OCI-LY7 (cell line): ENCODE data around the gene GMPPA. TPM values are rescaled to one million over a fixed set of nuclear protein-coding genes. Genes with fewer than 3 reads are reported as not detected.

Experiments used
- BruUV-seq: library from RNA; stranded (reverse); fragments of 400-500 nt; replicated peaks from 2 replicates; lab custom pipeline; 2021; lab: Mats Ljungman, UMichigan
- CTCF ChIA-PET: fragments of 300-600 bp; sonication (Branson Sonifier 250); formaldehyde crosslinking; loops from one replicate; lab custom pipeline; 2022; ENCODE audit warnings: antibody characterized with exemption; ENCODE audit not compliant: unreplicated experiment; lab: Charles Lee
- POLR2A ChIA-PET: fragments of 300-600 bp; sonication (Branson Sonifier 250); formaldehyde crosslinking; loops from one replicate; lab custom pipeline; 2022; ENCODE audit warnings: antibody characterized with exemption; lab: Charles Lee
- DNase-seq: peaks from one replicate; pipeline ENCODE4 v3.0.0-alpha.2; 2015; ENCODE audit warnings: low spot score
- H2AFZ ChIP-seq: fragments of 200-600 bp; sonication (generic), shearing (Covaris generic); 2 replicates; pipeline ENCODE4 v1.6.1; 2014; ENCODE audit warnings: mild to moderate bottlenecking, antibody characterized with exemption, low read length, moderate library complexity
- H3K27ac ChIP-seq: fragments of 200-600 bp; sonication (generic); 2 replicates; pipeline ENCODE4 v1.5.1; 2014; ENCODE audit warnings: mixed run types, low read depth, mild to moderate bottlenecking, moderate library complexity, low read length, inconsistent platforms; ENCODE audit not compliant: poor library complexity, severe bottlenecking
- H3K36me3 ChIP-seq: fragments of 200-600 bp; sonication (generic); 2 replicates; pipeline ENCODE4 v1.6.1; 2014; ENCODE audit warnings: mild to moderate bottlenecking, antibody characterized with exemption, low read length, moderate library complexity, mixed read lengths; ENCODE audit not compliant: insufficient read depth
- H3K4me1 ChIP-seq: fragments of 200-600 bp; sonication (generic); 2 replicates; pipeline ENCODE4 v1.5.1; 2014; ENCODE audit warnings: mild to moderate bottlenecking, low read length; ENCODE audit not compliant: insufficient read depth, poor library complexity, severe bottlenecking
- H3K4me2 ChIP-seq: fragments of 200-600 bp; sonication (generic); 2 replicates; pipeline ENCODE4 v1.6.1; 2014; ENCODE audit warnings: mild to moderate bottlenecking, low read length
- H3K4me3 ChIP-seq: fragments of 200-600 bp; sonication (generic); 2 replicates; pipeline ENCODE4 v1.5.1; 2014; ENCODE audit warnings: mild to moderate bottlenecking, low read depth, low read length; ENCODE audit not compliant: poor library complexity, severe bottlenecking
- H3K79me2 ChIP-seq: fragments of 200-600 bp; sonication (generic); 2 replicates; pipeline ENCODE4 v1.6.1; 2016; ENCODE audit warnings: low read depth, mild to moderate bottlenecking, low read length, moderate library complexity, mixed read lengths; ENCODE audit not compliant: insufficient read depth
- H3K9me2 ChIP-seq: fragments of 200-600 bp; sonication (generic); 2 replicates; pipeline ENCODE4 v1.6.1; 2016; ENCODE audit warnings: mild to moderate bottlenecking, low read length, mixed read lengths; ENCODE audit not compliant: insufficient read depth
- H3K9me3 ChIP-seq: fragments of 200-600 bp; sonication (generic); 2 replicates; pipeline ENCODE4 v1.6.1; 2014; ENCODE audit warnings: mild to moderate bottlenecking, mixed run types, low read length, mixed read lengths
- H4K20me1 ChIP-seq: fragments of 200-600 bp; sonication (generic); 2 replicates; pipeline ENCODE4 v1.6.1; 2014; ENCODE audit warnings: mild to moderate bottlenecking, antibody characterized with exemption, low read length, moderate library complexity, mixed read lengths; ENCODE audit not compliant: insufficient read depth
- CTCF ChIP-seq: fragments of 200-600 bp; sonication (generic); conservative IDR thresholded peaks from 2 replicates; pipeline ENCODE4 v1.5.1; 2014; ENCODE audit warnings: mild to moderate bottlenecking, antibody characterized with exemption, low read length, moderate library complexity, mixed read lengths
- EZH2phosphoT487 ChIP-seq: fragments of 200-600 bp; sonication (generic); IDR thresholded peaks from 2 replicates; pipeline ENCODE4 v1.6.1; 2018; ENCODE audit warnings: low read depth, borderline replicate concordance, mild to moderate bottlenecking, mixed run types, antibody characterized with exemption, low read length, moderate library complexity, mixed read lengths
- intact Hi-C: fragments of 100-400 bp; cut with micrococcal nuclease; formaldehyde crosslinking; loops from one replicate; pipeline ENCODE4 v1.10.0; 2022; ENCODE audit not compliant: unreplicated experiment
- total RNA-seq, 2 experiments: library from RNA; depleted of rRNA in 1 of 2; stranded (reverse); fragments of >200 nt in 1 of 2; shearing (Covaris generic) in 1 of 2; gene quantifications; 2 replicates each; pipeline ENCODE4 v1.2.3, GENCODE V29; 2014 to 2022

Gene GMPPA
- total RNA-seq, 2 experiments from 2014 or later = 28.4 to 46.4 TPM

GRCh38 chr2:219517954-219518778, 19.5 kb downstream of the GMPPA start:
- H3K9me2 ChIP-seq = no peaks in the 10 kb centered on the region
- H3K4me2 ChIP-seq = no peak overlapping the region
- no TSS peak for BruUV-seq
- no peak overlapping the region for H3K27ac ChIP-seq
- no peaks in the 10 kb centered on the region for H4K20me1 ChIP-seq
- no peak for TF ChIP-seq CTCF
- TF ChIP-seq EZH2phosphoT487 = no peak
- H3K79me2 ChIP-seq = no peaks in the 10 kb centered on the region
- ChIA-PET POLR2A (interaction anchor here (0.6 kb wide), 1 partner anchor 42 kb away, joined by 3 read pairs; no protein-coding TSS in a partner anchor), CTCF (no interaction called here)
- no peak overlapping the region for H2AFZ ChIP-seq
- no peak for DNase-seq
- no peaks in the 10 kb centered on the region for H3K36me3 ChIP-seq
- H3K4me3 ChIP-seq = no peak overlapping the region
- H3K4me1 ChIP-seq = no peaks in the 10 kb centered on the region
- intact Hi-C loops = no loop called here
- no peaks in the 10 kb centered on the region for H3K9me3 ChIP-seq

- Histone ChIP-seq H4K20me1 (no peaks in the 10 kb centered on the region), H3K9me2 (no peaks in the 10 kb centered on the region), H3K4me3 (no peak overlapping the region), H3K4me1 (no peaks in the 10 kb centered on the region), H2AFZ (no peak overlapping the region), H3K36me3 (no peaks in the 10 kb centered on the region), H3K4me2 (no peak overlapping the region), H3K79me2 (no peaks in the 10 kb centered on the region), H3K27ac (no peak overlapping the region), H3K9me3 (no peaks in the 10 kb centered on the region)
- DNase-seq = no peak
- no peak for TF ChIP-seq EZH2phosphoT487
- TF ChIP-seq CTCF = no peak
- BruUV-seq = no TSS peak
- CTCF ChIA-PET = no interaction called here
- intact Hi-C loops = no loop called here
- POLR2A ChIA-PET = no interaction called here
These were observed 20.8 kb downstream of the GMPPA start for GRCh38 chr2:219519526-219519916.

- intact Hi-C loops = no loop called here
- BruUV-seq = no TSS peak
- Histone ChIP-seq H3K4me3 (no peak overlapping the region), H3K36me3 (no peaks in the 10 kb centered on the region), H2AFZ (no peak overlapping the region), H3K4me1 (no peaks in the 10 kb centered on the region), H4K20me1 (no peaks in the 10 kb centered on the region), H3K9me3 (no peaks in the 10 kb centered on the region), H3K79me2 (no peaks in the 10 kb centered on the region), H3K4me2 (no peak overlapping the region), H3K9me2 (no peaks in the 10 kb centered on the region), H3K27ac (no peak overlapping the region)
- no peak for DNase-seq
- POLR2A ChIA-PET = interaction anchor here (1.3 kb wide), 1 partner anchor 132 kb away, joined by 4 read pairs; the partner anchor contains the start of gene DNPEP
- CTCF ChIA-PET = interaction anchor here (1.2 to 1.4 kb wide), 2 partner anchors 22 to 57 kb away, joined by 3 to 5 read pairs; partner anchors contain the start of gene GMPPA
- no peak for TF ChIP-seq EZH2phosphoT487
- no peak for TF ChIP-seq CTCF
These were observed 21.4 kb downstream of the GMPPA start for GRCh38 chr2:219520079-219520478.
